HEK293 (cell line): ENCODE measurements around the gene TTL.

Experiments used
- PBX3 ChIP-seq: sonication (generic); formaldehyde crosslinking; IDR thresholded peaks from 2 replicates; pipeline ENCODE4 v1.8.1; 2022; ENCODE audit warnings: mild to moderate bottlenecking, moderate library complexity, missing genetic modification reagents
- PRDM10 ChIP-seq: fragments of 450-650 bp; formaldehyde crosslinking; IDR thresholded peaks from 2 replicates; pipeline ENCODE4 v1.5.1; 2016; ENCODE audit warnings: missing biosample characterization, missing genetic modification characterization
- PRDM2 ChIP-seq: fragments of 450-650 bp; formaldehyde crosslinking; IDR thresholded peaks from 2 replicates; pipeline ENCODE4 v1.5.1; 2016; ENCODE audit warnings: missing biosample characterization, missing genetic modification characterization, borderline replicate concordance
- REST ChIP-seq: fragments of 450-650 bp; formaldehyde crosslinking; IDR thresholded peaks from 2 replicates; pipeline ENCODE4 v1.5.1; 2016; ENCODE audit warnings: missing biosample characterization, missing genetic modification characterization
- TSHZ1 ChIP-seq: fragments of 450-650 bp; formaldehyde crosslinking; IDR thresholded peaks from 2 replicates; pipeline ENCODE4 v1.5.1; 2016; ENCODE audit warnings: missing biosample characterization, missing genetic modification characterization, borderline replicate concordance
- ZNF138 ChIP-seq: fragments of 450-650 bp; formaldehyde crosslinking; IDR thresholded peaks from 2 replicates; pipeline ENCODE4 v1.5.1; 2016; ENCODE audit warnings: missing biosample characterization, missing genetic modification characterization, borderline replicate concordance
- ZNF146 ChIP-seq: fragments of 450-650 bp; formaldehyde crosslinking; IDR thresholded peaks from 2 replicates; pipeline ENCODE4 v1.5.1; 2016; ENCODE audit warnings: missing biosample characterization, missing genetic modification characterization
- ZNF169 ChIP-seq: fragments of 450-650 bp; formaldehyde crosslinking; IDR thresholded peaks from 2 replicates; pipeline ENCODE4 v1.5.1; 2016; ENCODE audit warnings: missing biosample characterization, missing genetic modification characterization
- ZNF214 ChIP-seq: fragments of 450-650 bp; formaldehyde crosslinking; IDR thresholded peaks from 2 replicates; pipeline ENCODE4 v1.5.1; 2017; ENCODE audit warnings: missing biosample characterization, mild to moderate bottlenecking, missing genetic modification characterization, borderline replicate concordance
- ZNF274 ChIP-seq, 2 experiments: fragments of 200-500 bp in 1 of 2; fragments of 450-650 bp in 1 of 2; sonication (Bioruptor generic) in 1 of 2; formaldehyde crosslinking in 1 of 2; IDR thresholded peaks; 2 replicates each; pipeline versions ENCODE4 v1.5.1 to v1.6.1; 2014 to 2016; ENCODE audit warnings: borderline replicate concordance in 1 of 2, inconsistent platforms in 1 of 2, low read length in 1 of 2, missing biosample characterization in 1 of 2, missing genetic modification characterization in 1 of 2
- ZNF510 ChIP-seq: fragments of 450-650 bp; formaldehyde crosslinking; IDR thresholded peaks from 2 replicates; pipeline ENCODE4 v1.5.1; 2018; ENCODE audit warnings: mild to moderate bottlenecking, missing genetic modification characterization, missing biosample characterization; ENCODE audit not compliant: insufficient replicate concordance
- ZNF580 ChIP-seq: fragments of 450-650 bp; formaldehyde crosslinking; IDR thresholded peaks from 2 replicates; pipeline ENCODE4 v1.5.1; 2016; ENCODE audit warnings: missing biosample characterization, missing genetic modification characterization
- ZNF610 ChIP-seq: fragments of 450-650 bp; formaldehyde crosslinking; IDR thresholded peaks from 2 replicates; pipeline ENCODE4 v1.5.1; 2016; ENCODE audit warnings: missing biosample characterization, missing genetic modification characterization, borderline replicate concordance
- ZNF624 ChIP-seq: fragments of 450-650 bp; formaldehyde crosslinking; IDR thresholded peaks from 2 replicates; pipeline ENCODE4 v1.5.1; 2017; ENCODE audit warnings: missing biosample characterization, missing genetic modification characterization
- ZNF670 ChIP-seq: fragments of 450-650 bp; formaldehyde crosslinking; IDR thresholded peaks from 2 replicates; pipeline ENCODE4 v1.5.1; 2016; ENCODE audit warnings: missing biosample characterization, missing genetic modification characterization, low read depth
- ZSCAN16 ChIP-seq: fragments of 450-650 bp; formaldehyde crosslinking; IDR thresholded peaks from 2 replicates; pipeline ENCODE4 v1.5.1; 2016; ENCODE audit warnings: missing biosample characterization, missing genetic modification characterization
- ZSCAN30 ChIP-seq: fragments of 450-650 bp; IDR thresholded peaks from 2 replicates; pipeline ENCODE4 v1.5.1; 2018; ENCODE audit warnings: missing biosample characterization, mild to moderate bottlenecking, missing genetic modification characterization, moderate library complexity

TTL gene

GRCh38 chr2:112542123-112542983 lies 60.4 kb downstream of the TTL start, which contains the start of gene POLR1B (continued):
- TF ChIP-seq PRDM10 (no peak), ZNF138 (tag by site-specific recombination) (no peak), TSHZ1 (tag by site-specific recombination) (no peak), PRDM2 (tag by site-specific recombination) (no peak), ZNF169 (tag by site-specific recombination) (no peak), ZNF214 (no peak), ZNF624 (no peak), ZSCAN16 (tag by site-specific recombination) (no peak; the same call in 1 of the 2 replicates), ZNF580 (tag by site-specific recombination) (no peak), ZNF146 (tag by site-specific recombination) (no peak), ZNF670 (tag by site-specific recombination) (no peak), ZNF274 (IDR thresholded peaks at IDR 0.05; ENCODE audit: low read length) (no peak), ZNF274 (tag by site-specific recombination; IDR thresholded peaks at IDR 0.05; ENCODE audit: borderline replicate concordance) (no peak), ZNF610 (tag by site-specific recombination) (no peak), ZNF510 (tag by site-specific recombination) (no peak), ZSCAN30 (tag by site-specific recombination) (peak; percentile 99), PBX3 (CRISPR knock-in tag) (peak; percentile 62), REST (no peak)
